HG03095 (cell line): ENCODE results near the gene ABCA1.

ENCODE experiments used
- ATAC-seq: cut with Tn5 transposase; IDR thresholded peaks from one replicate; pipeline ENCODE4 v1.9.1; 2021; ENCODE audit warnings: moderate library complexity; ENCODE audit not compliant: unreplicated experiment

The ABCA1 gene

DNA sequence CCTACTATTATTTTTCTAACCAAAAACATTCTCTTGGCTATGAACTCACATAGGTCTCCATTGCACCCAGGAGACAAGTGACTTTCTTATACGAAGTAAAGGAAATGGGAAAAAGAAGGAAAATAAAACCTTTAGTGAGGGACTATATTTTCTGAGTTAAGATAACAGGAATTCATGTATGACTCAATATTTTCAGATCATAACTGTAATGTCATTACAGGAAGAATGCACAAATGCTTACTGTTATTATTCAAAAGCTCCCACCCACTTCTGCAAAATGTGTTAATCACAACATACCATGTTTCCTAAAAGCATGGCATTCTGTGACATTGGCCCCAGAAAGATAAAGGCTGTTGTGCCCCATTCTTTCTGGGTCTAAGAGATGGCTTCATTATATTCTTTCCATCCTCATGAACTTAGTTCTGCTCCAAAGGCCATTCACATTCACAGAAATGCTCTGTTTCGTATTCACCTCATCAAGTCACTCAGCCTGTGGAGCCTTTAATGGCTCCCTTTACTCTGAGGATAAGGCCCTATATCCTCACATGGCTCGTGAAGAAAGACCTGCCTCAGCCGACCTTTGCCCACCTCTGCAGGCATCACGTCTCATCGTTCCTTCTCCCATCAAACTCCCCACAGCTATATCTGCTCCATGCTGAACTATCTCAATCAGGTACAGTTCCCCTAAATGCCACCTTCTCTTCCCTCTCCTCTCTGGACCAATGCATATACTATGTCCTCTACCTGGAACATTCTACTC lies 77.0 kb downstream of the ABCA1 start:
- ATAC-seq = no peak

DNA sequence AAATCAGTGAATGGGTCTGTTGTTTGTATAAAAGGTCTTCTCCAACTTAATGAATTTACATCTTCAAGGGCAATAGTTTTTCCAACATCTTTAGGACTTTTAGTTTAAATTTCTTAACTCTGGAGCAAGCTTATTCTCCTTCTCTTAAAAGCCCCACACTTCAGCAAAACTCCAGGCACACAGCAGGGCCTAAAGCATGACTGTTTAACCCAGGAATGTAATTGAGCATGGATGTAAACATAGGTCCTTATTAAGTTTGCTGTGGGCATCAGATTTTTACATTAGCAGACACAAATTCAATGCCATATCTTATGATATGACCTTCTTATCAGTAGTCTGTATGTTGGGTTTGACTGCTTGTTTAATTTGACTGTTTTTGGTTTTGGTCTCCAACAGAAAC lies 78.9 kb downstream of the ABCA1 start:
- no peak for ATAC-seq

DNA sequence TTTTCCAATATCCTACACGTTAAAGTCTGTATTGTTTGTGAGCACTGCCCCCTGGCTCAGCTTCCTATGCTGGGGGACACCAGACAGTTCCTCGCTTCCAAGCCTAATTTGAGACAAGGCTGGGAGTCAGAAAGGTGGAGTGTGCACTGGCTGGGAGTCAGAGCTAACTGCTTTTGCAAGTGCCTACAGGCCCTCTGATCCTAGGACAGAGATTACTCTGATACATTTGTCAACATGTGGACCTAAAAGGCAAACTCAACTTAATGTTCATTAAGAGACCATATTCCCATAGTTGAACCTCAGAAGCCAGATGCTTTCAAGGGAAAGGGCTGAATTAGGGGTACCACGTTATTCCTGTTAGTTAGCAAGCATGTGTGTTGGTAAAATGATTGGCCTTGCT lies 83.2 kb downstream of the ABCA1 start:
- no peak for ATAC-seq

DNA sequence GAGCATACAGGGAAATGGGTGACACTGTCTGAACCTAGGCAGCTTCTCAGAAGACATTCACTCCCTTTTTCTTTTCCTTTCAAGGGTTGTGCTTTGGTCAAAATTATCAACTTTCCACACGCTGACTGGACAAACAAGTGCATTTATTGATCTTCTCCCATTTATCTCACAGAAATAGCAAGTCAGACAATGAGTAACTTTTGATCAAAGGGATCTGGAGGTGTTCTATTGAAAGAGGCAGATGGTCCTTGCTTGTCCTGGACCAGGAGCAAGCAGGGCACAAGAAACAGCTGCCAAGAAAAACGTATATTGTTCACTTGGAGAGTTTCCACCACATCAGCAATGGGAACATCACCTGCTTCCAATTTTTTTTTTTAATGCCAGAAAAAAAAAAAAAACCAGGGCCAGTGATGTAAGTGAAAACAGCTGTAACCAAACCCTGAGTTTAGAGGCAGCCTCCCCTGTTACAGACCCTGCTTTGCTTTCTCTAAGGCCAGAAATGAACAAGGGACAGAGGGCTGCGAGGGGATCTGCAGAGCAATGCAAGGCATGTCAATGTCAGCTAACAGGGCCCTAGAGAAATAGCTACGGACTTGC lies 84.2 kb downstream of the ABCA1 start:
- ATAC-seq = no peak

DNA sequence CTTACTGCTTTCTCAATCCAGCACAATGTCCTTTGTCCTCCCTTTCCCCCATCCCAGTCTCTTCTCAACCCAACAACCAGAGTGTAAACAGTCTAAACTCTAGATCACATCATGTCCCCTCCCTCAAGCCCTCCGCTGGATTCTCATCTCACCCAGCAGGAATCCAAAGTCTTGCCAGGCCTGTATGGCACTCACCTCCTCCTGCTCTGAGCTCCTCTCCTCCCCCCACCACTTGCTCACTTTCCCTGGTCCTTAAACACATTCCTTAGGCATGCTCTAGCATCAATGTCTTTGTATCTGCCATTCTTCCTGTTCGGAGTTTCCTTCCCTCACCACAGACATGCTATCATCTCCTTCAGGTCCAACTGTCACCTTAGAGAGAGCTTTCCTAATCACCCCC lies 85.3 kb downstream of the ABCA1 start:
- no peak for ATAC-seq

DNA sequence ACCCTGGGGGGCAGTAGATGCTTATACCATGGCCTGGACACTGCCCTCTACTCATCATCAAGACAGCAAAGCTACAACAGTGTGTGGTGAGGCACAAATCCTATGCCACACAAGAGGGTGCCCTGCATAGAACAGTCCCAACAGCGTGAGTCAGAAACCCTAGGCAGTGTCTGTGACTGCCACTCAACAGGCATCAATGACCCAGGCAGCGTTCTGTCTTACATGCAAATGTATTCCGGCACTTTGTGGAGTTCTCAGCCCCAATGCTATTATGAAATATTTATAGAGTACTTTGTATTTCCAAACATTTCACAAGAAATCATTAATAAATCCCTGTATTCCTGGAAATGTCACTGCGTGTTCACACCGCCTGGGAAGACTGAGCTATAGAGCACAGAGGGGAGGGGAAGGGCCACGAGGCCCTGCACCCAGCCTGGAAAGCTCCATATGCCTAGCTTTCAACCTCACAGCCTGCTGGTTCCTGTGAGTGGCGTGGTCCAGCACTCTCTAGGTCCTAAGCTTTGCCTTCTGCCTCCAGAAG lies 86.3 kb downstream of the ABCA1 start:
- ATAC-seq = no peak

DNA sequence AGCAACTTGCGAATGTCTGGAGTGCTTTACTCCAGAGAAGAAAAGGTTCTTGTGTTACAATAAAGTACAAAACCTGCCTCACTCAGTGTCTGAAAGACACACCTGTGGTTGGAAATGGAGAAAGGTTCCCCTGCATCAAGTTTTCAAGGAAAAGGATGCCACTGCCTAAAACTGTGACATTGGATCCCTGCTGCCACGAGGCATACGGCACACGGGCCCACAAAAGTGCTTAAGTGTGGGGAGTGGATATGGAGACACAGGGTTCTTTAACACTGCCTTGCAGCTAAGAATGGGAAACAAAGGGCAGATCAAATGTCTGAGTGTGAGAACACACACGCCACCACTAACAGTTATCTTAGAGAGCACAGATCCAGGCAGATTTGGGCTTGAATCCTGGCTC lies 89.0 kb downstream of the ABCA1 start:
- ATAC-seq = no peak

DNA sequence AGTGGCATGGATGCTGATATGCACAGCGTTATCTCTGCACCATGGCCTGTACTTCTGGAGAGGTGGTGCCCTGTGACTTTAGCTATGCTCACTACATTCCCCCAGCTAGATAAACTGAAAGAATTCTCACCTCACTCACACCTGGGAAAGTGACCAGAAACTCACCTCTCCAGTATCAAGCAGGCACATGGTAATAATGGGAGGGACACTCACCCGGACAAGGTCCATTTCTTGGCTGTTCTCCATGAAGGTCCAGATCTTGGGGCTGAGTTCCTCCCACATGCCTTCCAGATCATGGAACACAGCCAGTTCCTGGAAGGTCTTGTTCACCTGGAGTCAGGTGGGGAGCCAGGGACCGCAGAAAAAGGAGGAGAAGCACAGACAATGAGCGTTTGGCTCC lies 91.2 kb downstream of the ABCA1 start:
- no peak for ATAC-seq

DNA sequence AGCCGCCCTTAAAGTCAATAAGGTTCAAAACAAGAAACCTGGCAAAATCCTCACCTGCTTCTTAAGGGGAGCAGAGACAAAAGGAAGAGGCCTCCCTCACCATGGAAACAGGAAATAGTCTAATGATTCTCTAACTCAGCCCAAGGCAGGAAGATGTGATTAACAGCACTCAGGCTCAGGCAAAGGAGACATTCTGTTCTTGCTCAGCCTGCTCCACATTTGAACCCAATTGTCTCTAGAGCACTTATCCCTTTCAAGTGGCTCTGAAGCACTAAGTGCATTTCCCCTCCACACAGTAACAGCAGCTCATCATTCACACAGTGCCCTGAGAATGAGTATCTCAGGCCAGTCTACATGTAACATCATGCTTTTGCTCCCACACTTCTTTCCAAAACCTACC lies 91.7 kb downstream of the ABCA1 start:
- peak; percentile 50 for ATAC-seq

DNA sequence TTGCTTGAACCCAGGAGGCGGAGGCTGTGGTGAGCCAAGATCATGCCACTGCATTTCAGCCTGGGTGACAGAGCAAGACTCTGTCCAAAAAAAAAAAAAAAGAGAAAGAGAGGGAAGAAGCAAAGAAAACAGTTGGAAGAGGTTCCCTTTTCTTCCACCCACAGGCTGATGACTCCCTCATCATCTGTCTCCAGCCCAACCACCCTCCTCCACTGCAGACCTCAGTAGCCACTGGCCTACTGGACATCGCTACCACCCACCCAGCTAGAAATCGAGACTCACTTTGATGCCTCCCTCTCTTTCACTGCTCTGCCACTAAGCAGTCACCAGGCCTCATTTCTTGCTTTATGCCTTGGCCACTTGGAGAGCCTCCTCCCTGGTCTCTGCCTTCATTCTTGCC lies 92.8 kb downstream of the ABCA1 start:
- ATAC-seq = no peak

DNA sequence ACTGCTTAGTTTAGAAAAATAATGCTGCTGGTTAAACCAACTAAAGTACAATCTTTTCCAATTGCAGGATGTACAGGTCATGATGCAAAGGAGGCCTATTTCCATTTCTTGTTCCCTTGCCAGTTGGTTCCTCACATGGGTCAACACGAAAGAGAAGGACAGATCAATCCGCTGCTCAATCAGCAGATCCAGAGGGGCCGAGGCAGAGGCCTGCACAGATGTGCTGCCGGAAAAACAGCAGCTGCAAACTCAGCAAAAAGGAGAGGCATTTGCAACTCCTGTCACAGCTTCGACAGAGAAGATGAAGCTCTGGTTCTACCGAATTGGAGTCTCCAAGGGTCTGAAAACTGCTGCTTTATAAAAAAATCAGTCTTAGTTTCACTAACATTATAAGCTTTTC lies 94.3 kb downstream of the ABCA1 start:
- ATAC-seq = no peak

DNA sequence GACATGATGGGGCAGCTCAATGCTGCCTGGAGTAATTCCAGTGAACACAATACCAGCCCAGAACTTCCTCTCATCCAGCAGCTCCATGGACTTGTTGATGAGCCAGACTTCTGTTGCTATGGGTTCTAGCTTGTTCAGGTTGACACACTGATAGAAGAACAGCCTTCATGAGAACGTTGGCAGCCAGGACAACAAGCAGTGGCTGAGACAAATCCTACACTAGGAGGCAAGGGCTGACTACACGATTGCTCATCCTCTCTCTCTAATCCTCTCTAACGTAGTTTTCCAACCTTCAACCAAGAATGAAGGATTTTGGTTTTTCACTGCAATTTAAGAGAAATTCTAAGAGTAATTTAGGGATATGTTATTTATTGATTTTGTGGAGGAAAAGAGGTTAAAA lies 96.3 kb downstream of the ABCA1 start:
- ATAC-seq = no peak

DNA sequence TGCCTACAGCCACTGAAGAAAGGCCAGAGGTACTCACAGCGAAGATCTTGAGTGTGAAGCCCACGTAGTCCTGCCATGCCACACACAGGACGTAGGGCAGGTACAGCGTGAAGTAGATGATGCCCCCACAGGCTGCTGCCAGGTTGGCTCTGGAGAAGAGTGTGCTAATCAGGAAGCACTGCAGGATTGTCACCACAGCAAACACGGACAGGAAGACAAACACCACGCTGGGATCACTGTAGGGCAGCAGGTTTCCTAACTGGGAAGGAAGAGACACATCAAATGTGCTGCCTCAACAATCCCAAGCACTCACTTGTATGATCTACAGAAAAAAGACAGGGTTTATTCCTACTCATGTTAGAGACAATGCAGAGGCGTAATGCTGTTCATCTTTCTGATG lies 101.0 kb downstream of the ABCA1 start:
- ATAC-seq = no peak

DNA sequence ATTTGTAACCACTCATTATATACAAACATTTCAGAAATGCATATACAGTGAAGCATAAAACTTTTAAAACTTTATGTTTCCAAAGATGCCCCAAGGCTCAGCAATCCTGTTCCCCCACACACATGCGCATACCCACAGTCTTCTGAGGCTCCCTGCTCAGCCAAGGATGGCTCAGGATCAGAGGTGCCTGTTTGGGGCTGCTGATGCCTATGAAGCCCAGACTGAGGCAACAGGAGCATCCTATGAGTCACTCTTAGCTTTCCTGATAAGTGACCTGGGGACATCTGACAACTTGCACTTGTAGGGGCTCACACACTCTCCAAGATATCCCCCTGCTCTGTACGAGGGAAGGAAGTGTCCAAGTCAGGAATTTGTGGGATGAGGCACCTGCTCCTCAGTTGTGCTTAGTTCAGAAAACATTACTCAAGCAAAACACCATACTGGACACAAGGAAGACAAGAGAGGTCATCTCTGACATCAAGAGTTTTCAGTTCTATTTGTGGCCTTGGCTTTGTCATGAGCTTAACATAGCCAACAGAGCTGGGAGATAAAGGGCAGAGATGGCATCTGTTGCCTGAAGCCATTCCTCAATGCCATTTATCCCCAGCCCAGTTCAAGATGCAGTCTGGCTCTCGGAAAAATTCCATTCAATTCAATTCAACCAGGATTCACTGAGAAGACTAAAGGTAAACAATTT lies 101.7 kb downstream of the ABCA1 start:
- ATAC-seq = no peak

DNA sequence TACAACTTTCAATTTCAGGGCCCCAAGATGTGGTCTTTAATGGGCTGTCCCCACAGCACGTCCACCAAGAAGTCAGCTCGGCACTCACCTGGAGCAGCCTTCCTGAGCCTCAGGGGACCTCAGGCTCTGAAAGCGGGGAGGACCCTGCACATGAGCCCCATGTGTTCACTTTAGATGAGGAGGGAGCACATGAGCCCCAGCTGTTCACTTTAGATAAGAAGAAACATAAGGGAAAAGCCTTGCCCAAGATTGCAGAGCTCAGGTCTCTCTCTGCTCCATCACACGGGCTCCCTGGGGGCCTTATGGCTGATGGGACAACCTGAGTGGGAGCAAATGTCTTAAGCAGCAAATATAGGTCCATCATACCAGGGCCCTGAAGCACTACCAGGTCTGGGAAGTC lies 107.6 kb downstream of the ABCA1 start:
- ATAC-seq = no peak

DNA sequence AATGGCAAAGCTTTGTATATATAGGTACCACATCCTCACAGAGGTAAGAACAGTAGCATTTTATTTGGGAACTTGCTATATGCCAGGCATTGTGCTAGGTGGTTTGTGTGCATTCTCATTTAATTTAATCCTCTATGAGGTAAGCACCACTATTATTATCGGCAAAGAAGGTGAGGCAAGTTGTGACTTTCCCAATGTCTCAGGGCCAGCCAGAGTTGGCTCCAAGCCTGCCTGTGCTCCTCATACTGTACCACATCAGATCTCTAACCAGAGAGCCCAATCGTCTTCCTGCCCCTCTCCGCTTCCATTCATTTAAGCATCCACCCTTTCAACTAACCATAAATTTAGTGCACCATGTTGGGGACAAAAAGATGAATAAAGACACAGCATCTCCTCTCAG lies 108.9 kb downstream of the ABCA1 start:
- no peak for ATAC-seq

DNA sequence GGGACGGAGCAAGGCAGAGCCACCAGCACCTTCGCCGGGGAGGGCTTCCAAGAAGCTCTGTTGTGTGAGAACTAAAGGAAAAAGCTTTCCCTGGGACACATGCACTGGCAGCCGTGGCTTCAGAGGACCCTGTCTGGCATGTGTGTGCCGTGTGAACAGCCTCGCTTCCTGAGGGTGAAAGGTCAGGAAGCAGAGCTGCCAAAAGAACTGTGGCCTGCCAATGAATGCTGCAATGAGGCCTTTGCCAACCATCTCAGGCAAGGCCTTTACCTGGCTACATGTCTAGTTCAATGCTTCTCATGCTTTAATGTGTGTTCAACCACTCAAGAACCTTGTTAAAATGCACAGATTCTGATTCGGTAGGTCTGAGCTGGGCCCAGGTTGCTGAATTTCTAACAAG lies 110.5 kb downstream of the ABCA1 start:
- ATAC-seq = no peak

DNA sequence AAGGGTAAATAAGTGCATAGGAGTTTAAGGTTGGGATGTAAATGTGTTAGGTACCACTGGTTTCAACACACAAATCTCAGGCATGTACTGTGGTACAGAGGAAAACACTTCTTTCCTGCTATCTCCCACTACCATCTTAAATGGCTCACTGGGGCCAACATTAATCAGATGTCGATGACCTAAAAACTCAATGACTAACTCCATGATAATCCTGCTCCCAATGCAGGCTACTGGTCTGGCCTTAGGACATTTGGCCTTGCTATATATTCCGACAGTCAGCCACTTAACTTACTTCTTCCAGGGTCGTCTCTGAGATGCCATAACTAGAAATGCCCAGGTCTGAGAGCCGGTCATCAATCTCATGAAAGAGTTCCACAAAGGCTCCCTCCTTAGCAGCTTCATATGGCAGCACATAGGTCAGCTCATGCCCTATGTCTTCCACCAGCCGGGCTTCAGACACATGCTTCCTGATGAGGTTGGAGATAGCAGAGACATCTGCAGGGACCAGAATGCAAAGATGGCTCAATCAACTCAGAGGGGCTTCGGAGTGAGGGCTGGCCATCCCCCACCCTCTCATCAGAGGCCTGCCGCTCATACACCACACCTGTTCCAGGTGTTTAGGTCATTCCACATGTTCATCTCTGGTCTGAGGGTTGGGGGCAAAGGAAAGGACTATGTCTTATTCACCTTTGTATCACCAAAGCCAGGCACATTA lies 111.9 kb downstream of the ABCA1 start:
- ATAC-seq = no peak

DNA sequence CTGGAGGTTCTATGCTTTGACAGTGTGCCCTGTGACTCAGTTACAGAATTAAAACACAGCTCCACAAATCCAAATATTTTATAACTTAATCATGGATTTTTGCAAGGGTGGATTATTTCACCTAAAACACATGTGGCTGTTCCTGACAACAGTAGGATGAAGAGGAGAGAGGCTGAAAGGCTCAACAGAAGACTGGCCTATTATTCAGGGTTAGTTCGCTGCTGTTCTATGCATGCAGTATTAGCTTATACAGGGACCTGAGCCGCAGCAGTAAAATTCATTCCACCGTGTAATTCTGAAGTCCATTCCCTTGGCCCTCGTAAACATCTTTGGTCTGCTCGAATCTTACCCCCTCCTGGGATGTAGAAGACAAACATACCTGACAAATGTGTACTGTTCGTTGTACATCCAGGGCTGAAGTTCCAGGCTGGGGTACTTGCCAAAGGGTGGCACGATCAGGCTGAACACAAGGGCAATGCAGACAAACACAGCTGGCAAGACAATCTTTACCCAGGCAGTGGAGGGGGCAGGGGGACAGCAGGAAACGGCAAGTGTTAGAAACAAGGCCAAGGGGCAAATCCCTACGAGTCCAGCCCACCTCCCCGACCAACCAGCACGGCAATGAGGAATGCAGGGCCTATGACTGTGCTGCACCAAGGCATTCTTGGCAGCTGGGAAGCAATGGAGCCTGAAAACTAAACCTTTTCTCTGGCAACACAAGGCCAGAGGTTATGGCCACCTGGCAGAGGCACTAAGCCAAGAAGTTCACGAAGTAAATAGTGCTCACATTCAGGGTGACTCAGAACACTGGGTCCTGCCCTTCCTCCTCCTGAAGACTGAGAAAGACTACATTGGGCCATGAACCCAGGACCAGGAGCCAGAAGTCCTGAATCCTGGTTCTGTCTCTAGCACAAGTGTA lies 117.3 kb downstream of the ABCA1 start:
- ATAC-seq = no peak

DNA sequence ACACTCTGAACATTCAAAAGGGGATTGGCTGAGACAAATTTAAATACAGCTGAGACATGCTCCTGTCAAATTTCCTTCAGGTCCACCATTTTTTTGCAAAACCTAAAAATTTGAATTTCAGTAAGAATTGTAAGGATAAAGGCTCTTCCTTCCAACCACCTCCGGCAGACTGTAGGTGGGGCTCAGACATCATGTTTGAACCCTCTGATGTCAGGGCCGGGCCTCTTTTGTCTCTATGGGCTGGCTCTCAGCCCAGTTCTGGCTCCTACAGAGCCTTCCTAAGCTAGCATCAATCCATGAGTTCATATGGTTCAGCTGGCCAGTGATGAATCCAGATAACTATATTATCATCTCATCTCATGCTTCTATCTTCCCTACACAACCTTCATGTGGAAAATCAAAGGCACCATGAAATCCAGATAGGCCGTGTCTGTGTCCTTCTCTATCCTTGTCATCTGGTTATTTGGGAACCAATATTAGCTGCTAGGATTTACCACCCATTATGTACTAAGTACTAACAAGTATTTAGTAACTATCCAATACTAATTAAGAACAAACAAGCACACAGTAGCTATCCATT lies 119.8 kb downstream of the ABCA1 start:
- no peak for ATAC-seq
